D341Med (cell line): ENCODE results near the gene PRKAR2B.
"Not testable (repeated sequence)": the region's sequence is repeated elsewhere in the genome, so short reads cannot be mapped to it uniquely, and the experiment has no call there.

Source experiments
- DNase-seq: peaks from one replicate; pipeline ENCODE4 v3.0.0; 2012; ENCODE audit warnings: low spot score

The PRKAR2B gene

DNA sequence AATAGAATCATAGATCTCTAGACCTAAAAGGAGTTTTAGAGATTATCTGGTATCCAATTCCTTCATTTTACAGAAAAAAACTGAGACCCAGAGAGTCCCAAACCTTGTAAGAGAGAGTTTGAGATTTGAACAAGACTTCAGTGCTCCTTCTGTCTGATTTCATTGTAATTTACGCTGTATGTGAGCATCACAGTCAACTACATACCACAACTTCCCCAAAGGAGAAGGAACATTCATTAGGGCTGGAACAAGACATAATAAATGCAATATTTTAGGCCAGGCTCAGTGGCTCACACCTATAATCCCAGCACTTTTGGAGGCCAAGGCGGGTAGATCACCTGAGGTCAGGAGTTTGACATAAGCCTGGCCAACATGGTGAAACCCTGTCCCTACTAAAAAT lies 17.3 kb upstream of the PRKAR2B start:
- no peak for DNase-seq

- no peak for DNase-seq
Measured at GRCh38 chr7:107029061-107029763, 15.3 kb upstream of the PRKAR2B start.

GRCh38 chr7:107029764-107030286 lies 14.7 kb upstream of the PRKAR2B start:
- no peak for DNase-seq

DNA sequence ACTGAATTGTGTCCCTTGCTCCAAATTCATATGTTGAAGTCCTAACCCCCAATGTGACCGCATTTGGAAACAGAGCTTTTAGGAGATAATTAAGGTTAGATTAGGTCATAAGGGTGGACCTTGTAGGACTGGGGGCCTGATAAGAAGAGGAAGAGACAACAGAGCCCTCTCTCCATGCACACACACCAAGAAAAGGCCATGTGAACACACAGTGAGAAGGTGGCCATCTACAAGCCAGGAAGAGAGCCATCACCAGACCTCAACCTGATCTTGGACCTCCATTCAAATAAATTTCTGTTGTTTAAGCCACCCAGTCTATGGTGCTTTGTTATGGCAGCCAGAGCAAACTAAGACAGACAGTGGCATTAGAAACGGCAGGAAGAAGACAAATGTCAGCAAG lies 12.5 kb upstream of the PRKAR2B start:
- no peak for DNase-seq

- no peak for DNase-seq
Measured at GRCh38 chr7:107032720-107033438, 11.6 kb upstream of the PRKAR2B start.

- no peak for DNase-seq
Measured at GRCh38 chr7:107034553-107034952, 10.0 kb upstream of the PRKAR2B start.

DNA sequence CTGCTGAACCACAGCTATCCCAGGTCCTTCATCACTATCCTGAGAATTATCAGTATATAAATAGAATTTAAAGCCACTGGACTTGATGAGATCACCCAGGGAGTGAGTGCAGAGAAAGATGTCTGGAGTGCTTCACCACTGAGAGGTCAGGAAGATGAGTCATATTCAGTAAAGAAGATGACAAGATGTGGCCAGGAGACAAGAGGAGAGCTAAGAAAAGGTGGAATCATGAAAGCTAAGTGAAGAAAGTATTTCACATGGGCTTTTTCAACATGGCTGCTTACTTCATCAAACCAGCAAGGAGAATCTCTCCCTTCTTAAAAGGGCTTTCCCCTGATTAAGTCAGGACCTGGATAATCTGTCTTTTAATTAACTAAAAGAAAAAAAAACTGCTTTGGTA lies 9.1 kb upstream of the PRKAR2B start:
- DNase-seq = no peak

GRCh38 chr7:107036535-107036934 lies 8.0 kb upstream of the PRKAR2B start:
- DNase-seq = no peak

DNA sequence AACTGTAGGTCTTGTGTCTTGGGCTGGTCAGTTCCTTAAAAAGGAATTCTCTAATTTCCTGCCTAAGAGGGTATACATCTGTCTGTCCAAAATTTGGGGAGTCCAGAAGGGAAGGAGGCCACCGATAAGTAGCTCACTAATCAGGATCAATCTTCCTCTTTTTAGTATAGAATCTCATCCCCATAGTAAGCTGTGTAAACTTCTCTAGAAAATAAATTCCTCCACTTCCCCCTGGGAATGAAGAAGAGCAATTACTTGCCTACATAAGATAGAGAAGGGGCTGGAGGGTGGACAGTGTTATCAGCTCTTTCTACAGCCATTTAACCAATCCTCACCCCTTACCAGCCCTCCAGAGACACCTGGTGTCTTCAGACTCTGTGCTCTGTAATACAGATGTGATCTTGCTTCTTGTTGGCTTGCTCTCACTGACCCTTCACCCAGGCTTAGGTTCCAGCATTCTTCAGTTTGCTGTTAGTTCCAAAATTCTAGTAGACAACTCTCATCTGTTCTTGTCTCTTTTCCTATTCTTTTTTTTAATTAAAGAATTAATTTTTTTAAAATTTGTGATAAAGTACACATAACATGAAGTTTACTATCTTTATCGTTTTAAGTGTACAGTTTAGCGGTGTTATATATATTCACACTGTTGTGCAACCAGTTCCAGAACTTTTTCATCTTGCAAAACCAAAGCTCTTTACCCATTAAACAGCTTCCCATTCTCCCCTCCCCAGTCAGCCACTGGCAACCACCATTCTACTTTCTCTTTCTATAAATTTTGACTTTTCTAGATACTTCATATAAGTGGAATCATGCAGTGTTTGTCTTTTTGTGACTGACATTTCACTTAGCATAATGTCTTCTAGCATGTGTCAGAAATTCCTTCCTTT lies 6.5 kb upstream of the PRKAR2B start:
- no peak for DNase-seq

DNA sequence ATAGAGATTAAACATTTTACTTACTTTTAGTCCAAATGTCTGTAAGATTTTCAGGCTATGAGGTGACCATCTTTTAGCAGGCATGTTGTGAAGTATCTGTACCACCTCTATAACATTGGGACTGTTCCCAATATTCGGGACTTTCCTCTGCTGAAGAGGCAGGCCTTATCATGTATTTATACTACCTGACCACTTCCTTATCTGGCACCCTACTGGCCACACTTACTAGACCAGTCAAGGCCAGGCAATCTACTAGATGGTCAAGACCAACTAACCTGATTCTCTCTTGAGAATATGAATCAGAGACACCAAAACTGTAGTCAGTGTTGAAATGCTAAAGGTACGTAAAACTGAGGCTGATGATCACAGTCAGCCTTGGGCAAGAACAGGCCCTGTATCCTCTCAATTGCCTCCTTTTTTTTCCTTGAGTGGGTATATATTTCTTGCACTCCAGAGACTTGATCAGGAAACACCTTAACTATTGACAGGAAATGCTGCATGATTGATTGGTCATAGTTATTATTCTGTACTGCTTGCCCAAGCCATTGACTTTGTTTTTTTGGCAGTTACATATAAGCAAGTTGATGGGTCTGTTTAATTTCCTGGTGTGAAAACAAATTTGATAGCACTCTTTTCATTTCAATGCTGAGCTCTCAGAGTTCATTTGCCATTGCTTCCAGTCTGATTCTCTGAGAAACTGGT lies 5.2 kb upstream of the PRKAR2B start:
- no peak for DNase-seq

GRCh38 chr7:107041097-107041496 lies 3.4 kb upstream of the PRKAR2B start:
- no peak for DNase-seq

DNA sequence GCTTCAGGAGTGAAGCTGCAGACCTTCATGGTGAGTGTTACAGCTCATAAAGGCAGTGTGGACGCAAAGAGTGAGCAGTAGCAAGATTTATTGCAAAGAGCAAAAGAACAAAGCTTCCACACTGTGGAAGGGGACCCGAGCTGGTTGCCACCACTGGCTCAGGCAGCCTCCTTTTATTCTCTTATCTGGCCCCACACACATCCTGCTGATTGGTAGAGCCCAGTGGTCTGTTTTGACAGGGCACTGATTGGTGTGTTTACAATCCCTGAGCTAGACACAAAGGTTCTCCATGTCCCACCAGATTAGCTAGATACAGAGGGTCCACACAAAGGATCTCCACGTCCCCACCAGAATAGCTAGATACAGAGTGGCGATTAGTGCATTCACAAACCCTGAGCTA lies 2.7 kb upstream of the PRKAR2B start:
- DNase-seq = not testable (repeated sequence)

- not testable (repeated sequence) for DNase-seq
Measured at GRCh38 chr7:107042326-107042910, 2.1 kb upstream of the PRKAR2B start.

DNA sequence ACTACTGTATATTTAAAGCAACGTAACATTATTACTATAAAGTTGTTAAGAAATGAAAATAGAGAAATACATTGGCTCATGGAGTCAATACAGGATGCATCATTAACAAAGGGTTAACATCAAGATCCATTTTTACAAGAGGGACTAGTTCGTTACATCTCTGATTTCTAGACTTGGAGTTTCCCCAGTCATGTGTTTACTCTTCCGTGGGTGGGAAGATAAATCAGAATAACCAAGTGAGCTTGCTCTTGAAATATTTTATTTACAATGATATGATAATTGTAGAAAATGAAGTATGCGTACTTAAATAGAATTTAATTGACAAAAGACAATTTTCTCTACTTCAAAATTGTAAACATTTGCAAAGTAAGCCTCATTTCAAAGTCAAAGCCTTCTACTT lies 1.0 kb upstream of the PRKAR2B start:
- no peak for DNase-seq

- no peak for DNase-seq
Measured at GRCh38 chr7:107043921-107044346, 571 bp upstream of the PRKAR2B start.

- no peak for DNase-seq
Measured at GRCh38 chr7:107045195-107045960, 873 bp downstream of the PRKAR2B start.

DNA sequence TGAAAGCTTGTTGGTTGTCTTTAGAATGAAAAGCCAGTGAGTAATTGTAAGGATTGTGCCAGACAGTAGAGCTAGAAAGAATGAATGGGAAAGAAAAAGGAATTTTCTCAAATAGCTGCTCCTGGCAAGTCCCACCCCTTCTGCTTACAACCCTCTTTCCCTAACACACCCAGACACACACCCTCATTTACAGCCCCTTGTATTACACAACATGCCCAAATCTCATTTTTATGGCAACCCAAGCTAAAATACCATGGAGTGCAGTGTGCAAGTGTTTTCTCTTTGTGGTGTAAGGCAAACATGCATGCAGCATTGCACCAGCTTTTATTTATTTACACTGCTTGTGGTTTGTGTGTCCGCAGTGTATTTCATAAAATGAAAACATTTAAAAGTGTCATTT lies 1.5 kb downstream of the PRKAR2B start:
- no peak for DNase-seq

DNA sequence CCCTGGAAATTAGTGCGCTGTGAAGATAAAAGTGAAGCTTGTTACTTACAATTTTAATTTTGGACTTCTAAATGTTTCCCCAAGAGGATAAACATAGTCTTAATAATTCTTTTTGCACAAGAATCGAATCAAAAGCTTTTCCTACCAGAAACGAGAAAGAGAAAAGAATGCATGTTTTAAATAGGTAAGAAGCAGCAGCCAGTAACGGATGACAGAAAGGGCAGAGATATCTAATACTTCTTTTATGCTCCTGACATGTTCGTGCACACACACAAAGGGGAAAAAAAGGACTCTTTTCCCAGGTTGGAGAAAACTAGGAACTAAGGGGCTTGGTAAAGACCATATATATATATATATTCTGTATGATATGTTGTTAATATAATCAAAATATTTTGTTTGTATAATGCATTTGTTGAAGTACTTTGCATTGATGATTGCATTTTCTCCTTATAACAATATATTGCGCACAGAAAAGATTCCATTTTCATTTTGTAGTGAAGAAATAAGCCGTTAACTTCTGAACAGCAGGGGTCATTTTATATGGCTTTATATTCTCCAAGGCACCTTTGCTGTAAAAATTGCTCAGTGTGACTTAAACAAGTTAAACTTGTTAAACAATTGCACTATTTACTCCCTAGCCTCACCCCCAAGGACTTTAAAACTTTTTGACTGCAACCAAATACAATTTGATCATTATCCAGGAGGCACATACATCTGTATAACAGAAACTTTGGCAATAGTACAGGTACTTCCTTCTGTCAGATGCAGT lies 2.2 kb downstream of the PRKAR2B start:
- DNase-seq = no peak

- DNase-seq = no peak
Measured at GRCh38 chr7:107047902-107048782, 3.6 kb downstream of the PRKAR2B start.
